Medulla oblongata (tissue), 1 donor: ENCODE data around the gene SPEF1.
A peak's percentile ranks its signal among the peaks of the same experiment; 100 is the strongest.
"Not testable (repeated sequence)": the region's sequence is repeated elsewhere in the genome, so short reads cannot be mapped to it uniquely, and the experiment has no call there.

Experiments
- DNase-seq: peaks from one replicate; pipeline ENCODE4 v3.0.0-alpha.2; 2015; ENCODE audit errors: extremely low spot score

The SPEF1 gene

GRCh38 chr20:3781153-3781910 is at the start of gene SPEF1:
Gene SPEF1, minus strand, starts transcription at chr20:3781448. Its CDS starts 161 bp downstream, at chr20:3781287.
- peak; percentile 96 for DNase-seq

GRCh38 chr20:3829891-3830290 is 48.6 kb upstream of the SPEF1 start:
- DNase-seq, result not testable (repeated sequence)

- DNase-seq, result no peak
Measured at GRCh38 chr20:3828798-3829197, 47.5 kb upstream of the SPEF1 start.

GRCh38 chr20:3826420-3826819 is 45.2 kb upstream of the SPEF1 start:
- DNase-seq, result no peak

- DNase-seq, result no peak
Measured at GRCh38 chr20:3825526-3825925, 44.3 kb upstream of the SPEF1 start.

- no peak for DNase-seq
Measured at GRCh38 chr20:3823881-3824280, 42.6 kb upstream of the SPEF1 start.

- DNase-seq, result no peak
Measured at GRCh38 chr20:3821996-3822395, 40.7 kb upstream of the SPEF1 start.

- DNase-seq, result no peak
Measured at GRCh38 chr20:3820901-3821727, 39.9 kb upstream of the SPEF1 start.

GRCh38 chr20:3820048-3820900 is 39.0 kb upstream of the SPEF1 start, which contains the start of gene AP5S1:
Gene AP5S1, plus strand, starts transcription at chr20:3820547. Its CDS starts 1,571 bp downstream, at chr20:3822118.
- DNase-seq, result peak; percentile 97

- no peak for DNase-seq
Measured at GRCh38 chr20:3819411-3820047, 38.3 kb upstream of the SPEF1 start.

GRCh38 chr20:3818155-3819151 is 37.2 kb upstream of the SPEF1 start:
- peak; percentile 65 for DNase-seq

GRCh38 chr20:3815703-3816315 is 34.6 kb upstream of the SPEF1 start:
- DNase-seq, result no peak

- no peak for DNase-seq
Measured at GRCh38 chr20:3814928-3815495, 33.8 kb upstream of the SPEF1 start.

GRCh38 chr20:3813848-3814581 is 32.8 kb upstream of the SPEF1 start:
- DNase-seq, result no peak

- no peak for DNase-seq
Measured at GRCh38 chr20:3812975-3813847, 32.0 kb upstream of the SPEF1 start.

GRCh38 chr20:3812259-3812681 is 31.0 kb upstream of the SPEF1 start:
- DNase-seq, result no peak

- peak; percentile 98 for DNase-seq
Measured at GRCh38 chr20:3811467-3812258, 30.4 kb upstream of the SPEF1 start.
